ENCODE results near the gene IWS1. TPM values are rescaled to one million over a fixed set of nuclear protein-coding genes. Genes with fewer than 3 reads are reported as not detected.
"Not testable (repeated sequence)": the region's sequence is repeated elsewhere in the genome, so short reads cannot be mapped to it uniquely, and the experiment has no call there.

The IWS1 gene
- total and polyA plus RNA-seq, 4 donors = 20.3 to 64.5 (median 32.6) TPM

GRCh38 chr2:127525691-127526131, 578 bp downstream of the IWS1 start:
- Histone ChIP-seq H3K36me3 (ENCODE audit: control insufficient read depth in 4 of 4, insufficient read depth in 4 of 4, low read length in 4 of 4) (peaks cover 3 to 19% (median 8%) of the 10 kb centered on the region in 4 donors), H3K9ac (ENCODE audit: insufficient read depth in 1 of 2, low read length in 2 of 2) (peak overlapping the region; percentile 33 to 75), H3K27ac (ENCODE audit: low read depth in 1 of 2, low read length in 1 of 2) (peak overlapping the region; percentile 74 to 93), H3K9me3 (ENCODE audit: control insufficient read depth in 4 of 4, insufficient read depth in 3 of 4, low read length in 3 of 4) (peaks cover 0 to 2% (median 0%) of the 10 kb centered on the region in 4 donors), H3K27me3 (ENCODE audit: control insufficient read depth in 3 of 3, insufficient read depth in 3 of 3, low read length in 2 of 3) (no peaks in the 10 kb centered on the region), H3K4me3 (peak overlapping the region; percentile 60), H3K4me1 (ENCODE audit: control insufficient read depth in 5 of 5, insufficient read depth in 5 of 5, low read length in 5 of 5) (peaks cover 0 to 6% (median 3%) of the 10 kb centered on the region in 5 donors)
- TF ChIP-seq CTCF (IDR thresholded peaks at IDR 0.05; ENCODE audit: control extremely low read depth, extremely low read depth) = no peak
- ATAC-seq (ENCODE audit: insufficient read depth, low FRiP score) (peak; percentile 8), DNase-seq (peak; percentile 67 to 78 (median 70))
- WGBS, 2 donors = 0 to 1% methylated on average over 19 of the region's 19 CpGs

GRCh38 chr2:127524198-127524834, 2.0 kb downstream of the IWS1 start:
- ATAC-seq (ENCODE audit: insufficient read depth, low FRiP score); H3K4me1 ChIP-seq (ENCODE audit: control insufficient read depth in 5 of 5, insufficient read depth in 5 of 5, low read length in 5 of 5); H3K9ac ChIP-seq (ENCODE audit: insufficient read depth in 1 of 2, low read length in 2 of 2); H3K27ac ChIP-seq (ENCODE audit: low read depth in 1 of 2, low read length in 1 of 2); H3K9me3 ChIP-seq (ENCODE audit: control insufficient read depth in 4 of 4, insufficient read depth in 3 of 4, low read length in 3 of 4); H3K4me3 ChIP-seq; DNase-seq; H3K27me3 ChIP-seq (ENCODE audit: control insufficient read depth in 3 of 3, insufficient read depth in 3 of 3, low read length in 2 of 3): not testable (repeated sequence)
- H3K36me3 ChIP-seq (ENCODE audit: control insufficient read depth in 4 of 4, insufficient read depth in 4 of 4, low read length in 4 of 4) = peaks cover 3 to 26% (median 10%) of the 10 kb centered on the region in 4 donors
- 94% methylated on average over 7 of the region's 7 CpGs for WGBS, 2 donors

GRCh38 chr2:127523269-127523939, 2.9 kb downstream of the IWS1 start:
- 78 to 81% methylated on average over 8 of the region's 8 CpGs for WGBS, 2 donors
- no peak for ATAC-seq (ENCODE audit: insufficient read depth, low FRiP score)
- no peaks in the 10 kb centered on the region for H3K9me3 ChIP-seq (ENCODE audit: control insufficient read depth in 4 of 4, insufficient read depth in 3 of 4, low read length in 3 of 4)

More at GRCh38 chr2:127523269-127523939, 2.9 kb downstream of the IWS1 start:
- Histone ChIP-seq H3K27me3 (ENCODE audit: control insufficient read depth in 3 of 3, insufficient read depth in 3 of 3, low read length in 2 of 3) (no peaks in the 10 kb centered on the region), H3K27ac (ENCODE audit: low read depth in 1 of 2, low read length in 1 of 2) (no peak overlapping the region), H3K4me1 (ENCODE audit: control insufficient read depth in 5 of 5, insufficient read depth in 5 of 5, low read length in 5 of 5) (peaks cover 0 to 6% (median 3%) of the 10 kb centered on the region in 5 donors), H3K4me3 (no peak overlapping the region), H3K36me3 (ENCODE audit: control insufficient read depth in 4 of 4, insufficient read depth in 4 of 4, low read length in 4 of 4) (peaks cover 3 to 26% (median 11%) of the 10 kb centered on the region in 4 donors), H3K9ac (ENCODE audit: insufficient read depth in 1 of 2, low read length in 2 of 2) (no peak overlapping the region)
- no peak for DNase-seq
- TF ChIP-seq CTCF (IDR thresholded peaks at IDR 0.05; ENCODE audit: control extremely low read depth, extremely low read depth) = no peak

Data from lung (tissue), 12 donors.